Neural progenitor cell (in vitro differentiated cells): ENCODE data around the gene RDM1.

Experiments
- EZH2 ChIP-seq: fragments of 200-600 bp; sonication (generic); IDR thresholded peaks from 2 replicates; pipeline ENCODE4 v1.6.1; 2017; ENCODE audit warnings: antibody characterized with exemption, mild to moderate bottlenecking, moderate library complexity
- EZH2phosphoT487 ChIP-seq: fragments of 200-600 bp; sonication (generic); IDR thresholded peaks from 2 replicates; pipeline ENCODE4 v1.6.1; 2017; ENCODE audit warnings: antibody characterized with exemption
- TF ChIP-seq, protein P1 (sequence below): fragments of 200-600 bp; sonication (generic); IDR thresholded peaks from 2 replicates; pipeline ENCODE4 v1.5.1; 2017; ENCODE audit warnings: antibody characterized with exemption, mild to moderate bottlenecking

DNA sequence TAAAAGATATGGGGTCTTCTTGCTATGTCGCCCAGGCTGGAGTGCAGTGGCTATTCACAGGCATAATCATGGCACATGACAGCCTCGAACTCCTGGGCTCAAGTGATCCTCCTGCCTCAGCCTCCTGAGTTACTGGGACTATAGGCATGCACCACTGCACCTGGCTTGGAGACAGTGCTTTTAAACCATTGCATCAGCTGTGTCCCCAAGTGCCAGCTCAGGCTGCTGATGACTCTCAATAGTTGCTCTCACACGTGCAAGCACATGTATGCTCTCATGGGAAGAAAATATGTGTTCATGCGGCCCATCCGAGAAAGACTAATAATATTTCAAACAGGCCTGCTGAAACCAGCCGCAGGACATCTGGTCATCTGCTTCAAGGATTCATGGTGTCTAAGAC is 42.0 kb upstream of the RDM1 start:
- TF ChIP-seq, protein P1, sequence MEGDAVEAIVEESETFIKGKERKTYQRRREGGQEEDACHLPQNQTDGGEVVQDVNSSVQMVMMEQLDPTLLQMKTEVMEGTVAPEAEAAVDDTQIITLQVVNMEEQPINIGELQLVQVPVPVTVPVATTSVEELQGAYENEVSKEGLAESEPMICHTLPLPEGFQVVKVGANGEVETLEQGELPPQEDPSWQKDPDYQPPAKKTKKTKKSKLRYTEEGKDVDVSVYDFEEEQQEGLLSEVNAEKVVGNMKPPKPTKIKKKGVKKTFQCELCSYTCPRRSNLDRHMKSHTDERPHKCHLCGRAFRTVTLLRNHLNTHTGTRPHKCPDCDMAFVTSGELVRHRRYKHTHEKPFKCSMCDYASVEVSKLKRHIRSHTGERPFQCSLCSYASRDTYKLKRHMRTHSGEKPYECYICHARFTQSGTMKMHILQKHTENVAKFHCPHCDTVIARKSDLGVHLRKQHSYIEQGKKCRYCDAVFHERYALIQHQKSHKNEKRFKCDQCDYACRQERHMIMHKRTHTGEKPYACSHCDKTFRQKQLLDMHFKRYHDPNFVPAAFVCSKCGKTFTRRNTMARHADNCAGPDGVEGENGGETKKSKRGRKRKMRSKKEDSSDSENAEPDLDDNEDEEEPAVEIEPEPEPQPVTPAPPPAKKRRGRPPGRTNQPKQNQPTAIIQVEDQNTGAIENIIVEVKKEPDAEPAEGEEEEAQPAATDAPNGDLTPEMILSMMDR = no peak
- TF ChIP-seq EZH2 (no peak), EZH2phosphoT487 (no peak)
